Muscle layer of duodenum (tissue), 2 donors: ENCODE results near the gene GRIN3A.

Experiments used
- H3K27ac ChIP-seq: one replicate; pipeline ENCODE4 v1.7.0; 2013; ENCODE audit warnings: mild to moderate bottlenecking, low read length
- H3K27me3 ChIP-seq: one replicate; pipeline ENCODE4 v1.7.0; 2013; ENCODE audit warnings: low read depth, mild to moderate bottlenecking, control low read depth, low read length
- H3K36me3 ChIP-seq, 2 donors: one replicate each; pipeline ENCODE4 v1.7.0; 2013; ENCODE audit warnings: low read length in 2 of 2, control low read depth in 1 of 2, mild to moderate bottlenecking in 1 of 2; ENCODE audit not compliant: insufficient read depth in 2 of 2, control insufficient read depth in 1 of 2
- H3K4me1 ChIP-seq, 2 donors: one replicate each; pipeline ENCODE4 v1.7.0; 2013; ENCODE audit warnings: low read length in 2 of 2, mild to moderate bottlenecking in 2 of 2, control low read depth in 1 of 2, moderate library complexity in 1 of 2; ENCODE audit not compliant: insufficient read depth in 2 of 2, control insufficient read depth in 1 of 2
- H3K4me3 ChIP-seq, 2 donors: one replicate each; pipeline ENCODE4 v1.7.0; 2013; ENCODE audit warnings: low read length in 2 of 2, low read depth in 1 of 2, mild to moderate bottlenecking in 1 of 2
- H3K9me3 ChIP-seq, 2 donors: one replicate each; pipeline ENCODE4 v1.7.0; 2013; ENCODE audit warnings: low read length in 2 of 2, control low read depth in 1 of 2, mild to moderate bottlenecking in 1 of 2; ENCODE audit not compliant: control insufficient read depth in 1 of 2
- donor health status: healthy.

GRIN3A gene

GRCh38 chr9:101738566-101739183 lies at the start of gene GRIN3A:
GRIN3A (minus strand) TSS chr9:101738647; CDS start chr9:101737979, 668 bp downstream.
- H3K27me3 ChIP-seq, result peaks cover 18% of the 10 kb centered on the region
- no peak within 1 kb of the TSS for H3K27ac ChIP-seq
- H3K9me3 ChIP-seq, result no peaks in the 10 kb centered on the region
- no peaks in the 10 kb centered on the region for H3K36me3 ChIP-seq
- H3K4me1 ChIP-seq, result peaks cover 0 to 24% of the 10 kb centered on the region in 2 donors
- peak within 1 kb of the TSS; percentile 32 to 74 for H3K4me3 ChIP-seq

- no peak overlapping the region for H3K27ac ChIP-seq
- no peaks in the 10 kb centered on the region for H3K27me3 ChIP-seq
- no peak overlapping the region for H3K4me3 ChIP-seq
- H3K36me3 ChIP-seq, result no peaks in the 10 kb centered on the region
- H3K9me3 ChIP-seq, result no peaks in the 10 kb centered on the region
- no peaks in the 10 kb centered on the region for H3K4me1 ChIP-seq
These were observed 49.4 kb upstream of the GRIN3A start for GRCh38 chr9:101787891-101788290.

- Histone ChIP-seq H3K27me3 (no peaks in the 10 kb centered on the region), H3K36me3 (no peaks in the 10 kb centered on the region), H3K4me3 (no peak overlapping the region), H3K27ac (no peak overlapping the region), H3K9me3 (no peaks in the 10 kb centered on the region), H3K4me1 (no peaks in the 10 kb centered on the region)
These were observed 39.9 kb upstream of the GRIN3A start for GRCh38 chr9:101778332-101778731.

GRCh38 chr9:101764472-101764871 lies 26.0 kb upstream of the GRIN3A start:
- H3K27me3 ChIP-seq, result no peaks in the 10 kb centered on the region
- no peaks in the 10 kb centered on the region for H3K36me3 ChIP-seq
- H3K27ac ChIP-seq, result no peak overlapping the region
- no peak overlapping the region for H3K4me3 ChIP-seq
- no peaks in the 10 kb centered on the region for H3K4me1 ChIP-seq
- H3K9me3 ChIP-seq, result no peaks in the 10 kb centered on the region

- Histone ChIP-seq H3K9me3 (no peaks in the 10 kb centered on the region), H3K27ac (no peak overlapping the region), H3K36me3 (no peaks in the 10 kb centered on the region), H3K4me1 (no peaks in the 10 kb centered on the region), H3K4me3 (no peak overlapping the region), H3K27me3 (no peaks in the 10 kb centered on the region)
These were observed 20.0 kb upstream of the GRIN3A start for GRCh38 chr9:101758304-101758930.

GRCh38 chr9:101753716-101754115 lies 15.3 kb upstream of the GRIN3A start:
- H3K36me3 ChIP-seq, result no peaks in the 10 kb centered on the region
- no peak overlapping the region for H3K4me3 ChIP-seq
- no peaks in the 10 kb centered on the region for H3K27me3 ChIP-seq
- no peaks in the 10 kb centered on the region for H3K9me3 ChIP-seq
- no peak overlapping the region for H3K27ac ChIP-seq
- H3K4me1 ChIP-seq, result no peaks in the 10 kb centered on the region

- H3K36me3 ChIP-seq, result no peaks in the 10 kb centered on the region
- H3K27ac ChIP-seq, result no peak overlapping the region
- H3K4me3 ChIP-seq, result no peak overlapping the region
- no peaks in the 10 kb centered on the region for H3K27me3 ChIP-seq
- H3K9me3 ChIP-seq, result no peaks in the 10 kb centered on the region
- H3K4me1 ChIP-seq, result no peaks in the 10 kb centered on the region
These were observed 13.4 kb upstream of the GRIN3A start for GRCh38 chr9:101751895-101752294.

GRCh38 chr9:101739311-101739710 lies 864 bp upstream of the GRIN3A start:
- Histone ChIP-seq H3K36me3 (no peaks in the 10 kb centered on the region), H3K27me3 (peaks cover 18% of the 10 kb centered on the region), H3K4me1 (peaks cover 0 to 24% of the 10 kb centered on the region in 2 donors), H3K9me3 (no peaks in the 10 kb centered on the region), H3K27ac (no peak overlapping the region), H3K4me3 (no peak overlapping the region)

- peak overlapping the region; percentile 32 to 74 for H3K4me3 ChIP-seq
- no peaks in the 10 kb centered on the region for H3K36me3 ChIP-seq
- H3K27ac ChIP-seq, result no peak overlapping the region
- peaks cover 18% of the 10 kb centered on the region for H3K27me3 ChIP-seq
- H3K9me3 ChIP-seq, result no peaks in the 10 kb centered on the region
- peaks cover 0 to 24% of the 10 kb centered on the region in 2 donors for H3K4me1 ChIP-seq
These were observed 512 bp downstream of the GRIN3A start for GRCh38 chr9:101737705-101738565.

- peaks cover 0 to 24% of the 10 kb centered on the region in 2 donors for H3K4me1 ChIP-seq
- no peak overlapping the region for H3K27ac ChIP-seq
- peak overlapping the region in 1 of 2 donors; percentile 74 for H3K4me3 ChIP-seq
- H3K9me3 ChIP-seq, result no peaks in the 10 kb centered on the region
- H3K27me3 ChIP-seq, result peaks cover 18% of the 10 kb centered on the region
- no peaks in the 10 kb centered on the region for H3K36me3 ChIP-seq
These were observed 1.2 kb downstream of the GRIN3A start for GRCh38 chr9:101737165-101737704.

- peaks cover 0 to 24% of the 10 kb centered on the region in 2 donors for H3K4me1 ChIP-seq
- H3K4me3 ChIP-seq, result peak overlapping the region in 1 of 2 donors; percentile 74
- H3K27me3 ChIP-seq, result peaks cover 18% of the 10 kb centered on the region
- H3K36me3 ChIP-seq, result no peaks in the 10 kb centered on the region
- no peak overlapping the region for H3K27ac ChIP-seq
- H3K9me3 ChIP-seq, result no peaks in the 10 kb centered on the region
These were observed 1.7 kb downstream of the GRIN3A start for GRCh38 chr9:101736717-101737116.
